Measurements from ENCODE around the gene TSPAN3.

Gene TSPAN3

DNA sequence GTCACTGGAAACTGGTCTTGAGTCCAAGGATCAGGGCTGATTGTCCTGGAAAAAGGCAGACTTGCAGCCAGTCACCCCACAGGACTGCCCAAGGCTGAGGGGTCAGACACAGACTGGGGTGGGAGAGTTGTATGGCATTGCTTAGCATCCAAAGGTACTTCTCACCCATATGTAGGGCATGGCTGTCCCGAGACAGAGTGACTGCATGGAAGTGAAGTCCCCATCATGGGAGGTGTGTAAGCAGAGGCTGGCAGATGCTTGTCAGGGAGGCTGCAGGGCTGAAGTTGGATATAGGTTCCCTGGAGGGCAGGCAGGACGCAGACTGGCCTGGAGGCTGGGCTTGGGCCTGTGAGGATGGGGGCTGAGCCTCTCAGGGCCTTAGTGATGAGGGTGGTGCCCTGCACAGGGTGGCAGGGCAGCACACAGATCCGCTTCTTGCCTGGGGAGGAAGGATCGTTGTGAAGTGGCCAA, 44.9 kb downstream of the TSPAN3 start:
- no peak overlapping the region for H3K4me3 ChIP-seq (ENCODE audit: low read depth, low read length)
- TF ChIP-seq, protein P1, sequence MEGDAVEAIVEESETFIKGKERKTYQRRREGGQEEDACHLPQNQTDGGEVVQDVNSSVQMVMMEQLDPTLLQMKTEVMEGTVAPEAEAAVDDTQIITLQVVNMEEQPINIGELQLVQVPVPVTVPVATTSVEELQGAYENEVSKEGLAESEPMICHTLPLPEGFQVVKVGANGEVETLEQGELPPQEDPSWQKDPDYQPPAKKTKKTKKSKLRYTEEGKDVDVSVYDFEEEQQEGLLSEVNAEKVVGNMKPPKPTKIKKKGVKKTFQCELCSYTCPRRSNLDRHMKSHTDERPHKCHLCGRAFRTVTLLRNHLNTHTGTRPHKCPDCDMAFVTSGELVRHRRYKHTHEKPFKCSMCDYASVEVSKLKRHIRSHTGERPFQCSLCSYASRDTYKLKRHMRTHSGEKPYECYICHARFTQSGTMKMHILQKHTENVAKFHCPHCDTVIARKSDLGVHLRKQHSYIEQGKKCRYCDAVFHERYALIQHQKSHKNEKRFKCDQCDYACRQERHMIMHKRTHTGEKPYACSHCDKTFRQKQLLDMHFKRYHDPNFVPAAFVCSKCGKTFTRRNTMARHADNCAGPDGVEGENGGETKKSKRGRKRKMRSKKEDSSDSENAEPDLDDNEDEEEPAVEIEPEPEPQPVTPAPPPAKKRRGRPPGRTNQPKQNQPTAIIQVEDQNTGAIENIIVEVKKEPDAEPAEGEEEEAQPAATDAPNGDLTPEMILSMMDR (IDR thresholded peaks at IDR 0.05; ENCODE audit: low read depth, low read length): no peak

DNA sequence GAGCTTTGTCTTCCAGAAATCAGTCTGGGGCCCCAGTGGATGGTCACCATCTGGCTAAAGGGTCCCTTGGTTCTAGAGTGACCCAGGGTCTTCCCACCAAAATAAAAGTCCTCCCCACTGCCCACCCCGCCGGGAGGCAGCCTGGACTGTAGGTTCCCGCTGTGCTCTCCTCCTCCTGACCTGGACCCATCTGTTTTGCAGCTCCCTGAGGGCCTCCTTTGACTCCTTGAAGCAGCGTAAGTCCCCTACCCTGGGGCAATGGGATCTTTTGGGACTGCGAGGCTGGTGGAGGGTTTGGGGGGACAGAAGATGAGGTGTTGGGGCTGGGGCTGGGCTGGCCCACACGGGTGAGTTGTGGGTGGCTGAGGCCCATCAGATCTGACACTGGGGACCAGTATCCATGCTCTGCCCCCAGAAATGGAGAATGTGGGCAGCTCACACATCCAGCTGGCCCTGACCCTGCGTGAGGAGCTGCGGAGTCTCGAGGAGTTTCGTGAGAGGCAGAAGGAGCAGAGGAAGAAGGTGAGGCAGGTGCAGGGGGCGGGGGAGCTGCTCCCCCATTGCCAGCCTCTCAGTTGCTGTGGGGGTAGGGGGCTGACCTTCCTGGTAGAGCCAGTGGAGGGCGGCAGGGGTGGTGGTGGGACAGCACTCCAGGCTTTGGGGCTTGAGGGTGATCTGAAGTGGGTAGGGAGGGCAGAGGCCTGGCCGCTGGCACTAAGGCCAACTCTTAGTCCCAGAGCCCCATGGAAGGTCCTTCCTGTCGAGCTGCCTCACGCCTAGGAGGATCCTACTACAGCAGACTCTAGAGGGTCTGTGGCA, 45.6 kb downstream of the TSPAN3 start:
- H3K4me3 ChIP-seq (ENCODE audit: low read depth, low read length): no peak overlapping the region
- TF ChIP-seq, protein P1 (IDR thresholded peaks at IDR 0.05; ENCODE audit: low read depth, low read length): no peak

DNA sequence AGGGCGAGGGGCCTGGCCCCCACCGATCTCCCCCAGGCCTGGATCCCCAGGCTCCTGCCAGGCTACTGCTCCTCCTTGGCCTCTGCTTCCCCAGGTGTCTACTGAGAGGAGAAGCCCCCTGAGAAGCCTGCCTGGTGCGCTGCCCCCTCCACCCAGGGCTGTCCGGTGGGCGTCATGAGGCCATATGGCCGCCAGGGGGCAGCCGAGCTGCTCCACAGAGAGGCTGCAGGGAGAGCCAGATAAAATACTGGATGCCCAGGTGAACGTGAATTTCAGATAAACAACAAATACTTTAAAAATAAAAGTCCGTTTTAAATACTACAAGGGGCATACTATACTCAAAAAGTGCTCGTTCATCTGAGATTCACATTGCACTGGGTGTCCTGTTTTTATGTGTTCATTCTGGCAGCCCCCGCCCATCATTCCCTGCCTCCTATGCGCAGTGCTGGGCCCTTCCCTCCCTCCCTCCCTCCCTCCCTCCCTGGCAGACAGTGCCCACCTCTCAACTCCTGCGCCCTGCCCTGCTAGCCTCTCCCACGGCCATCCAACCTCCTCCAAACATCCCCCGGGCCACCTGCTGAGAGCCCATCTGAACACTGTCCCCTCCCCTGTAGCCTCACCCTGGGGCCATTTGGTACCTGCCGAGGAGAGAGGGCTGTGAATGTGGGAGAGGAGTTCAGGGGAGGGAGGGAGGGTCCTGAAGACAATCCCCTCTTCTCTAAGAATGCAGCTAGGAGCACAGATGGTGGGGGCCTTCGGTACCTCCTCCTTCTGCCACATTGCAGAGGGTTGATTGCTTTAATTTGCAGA, 46.4 kb downstream of the TSPAN3 start:
- TF ChIP-seq, protein P1 (IDR thresholded peaks at IDR 0.05; ENCODE audit: low read depth, low read length): peak; percentile 92
- no peak overlapping the region for H3K4me3 ChIP-seq (ENCODE audit: low read depth, low read length)

GRCh38 chr15:77023576-77024272, 47.2 kb downstream of the TSPAN3 start:
- TF ChIP-seq, protein P1 (IDR thresholded peaks at IDR 0.05; ENCODE audit: low read depth, low read length): no peak
- H3K4me3 ChIP-seq (ENCODE audit: low read depth, low read length): no peak overlapping the region

GRCh38 chr15:77022646-77023575, 48.0 kb downstream of the TSPAN3 start:
- TF ChIP-seq, protein P1 (IDR thresholded peaks at IDR 0.05; ENCODE audit: low read depth, low read length): no peak
- no peak overlapping the region for H3K4me3 ChIP-seq (ENCODE audit: low read depth, low read length)

GRCh38 chr15:77021803-77022381, 49.0 kb downstream of the TSPAN3 start:
- TF ChIP-seq, protein P1 (IDR thresholded peaks at IDR 0.05; ENCODE audit: low read depth, low read length): no peak

More at GRCh38 chr15:77021803-77022381, 49.0 kb downstream of the TSPAN3 start:
- H3K4me3 ChIP-seq (ENCODE audit: low read depth, low read length): no peak overlapping the region

All from WI38 (cell line).